Activated naive CD8-positive, alpha-beta T cell treated with anti-CD3 and anti-CD28 coated beads for 36 hours (primary cell): ENCODE measurements around the gene CLP1. TPM values are rescaled to one million over a fixed set of nuclear protein-coding genes. Genes with fewer than 3 reads are reported as not detected.

Experiments
- DNase-seq: peaks from one replicate; pipeline ENCODE4 v3.0.0; 2021
- H3K27ac Mint-ChIP-seq: one replicate; pipeline ENCODE4 v1.8.0; 2022; ENCODE audit warnings: mild to moderate bottlenecking, moderate library complexity, mixed read lengths
- H3K27me3 Mint-ChIP-seq: one replicate; pipeline ENCODE4 v1.8.0; 2022; ENCODE audit warnings: mild to moderate bottlenecking, mixed read lengths
- H3K36me3 Mint-ChIP-seq: one replicate; pipeline ENCODE4 v1.8.0; 2021; ENCODE audit warnings: mild to moderate bottlenecking, mixed read lengths
- H3K4me1 Mint-ChIP-seq: one replicate; pipeline ENCODE4 v1.8.0; 2021; ENCODE audit warnings: mixed read lengths
- H3K4me3 Mint-ChIP-seq: one replicate; pipeline ENCODE4 v1.8.0; 2022; ENCODE audit warnings: mild to moderate bottlenecking, moderate library complexity, mixed read lengths
- H3K9me3 Mint-ChIP-seq: one replicate; pipeline ENCODE4 v1.8.0; 2022; ENCODE audit warnings: mixed read lengths
- total RNA-seq, 2 experiments: library from RNA; stranded (reverse); gene quantifications; one replicate each; pipeline ENCODE4 v1.2.3, GENCODE V29; 2021

The CLP1 gene
- total RNA-seq, 2 experiments from 2014 or later: 22.0 to 22.2 TPM

- H3K4me1 Mint-ChIP-seq: peaks cover 10% of the 10 kb centered on the region
- no peak for DNase-seq
- H3K4me3 Mint-ChIP-seq: no peak overlapping the region
- no peaks in the 10 kb centered on the region for H3K9me3 Mint-ChIP-seq
- no peak overlapping the region for H3K27ac Mint-ChIP-seq
- H3K27me3 Mint-ChIP-seq: peaks cover 38% of the 10 kb centered on the region
- H3K36me3 Mint-ChIP-seq: no peaks in the 10 kb centered on the region
These were observed 22.3 kb upstream of the CLP1 start for GRCh38 chr11:57635246-57635645.

DNA sequence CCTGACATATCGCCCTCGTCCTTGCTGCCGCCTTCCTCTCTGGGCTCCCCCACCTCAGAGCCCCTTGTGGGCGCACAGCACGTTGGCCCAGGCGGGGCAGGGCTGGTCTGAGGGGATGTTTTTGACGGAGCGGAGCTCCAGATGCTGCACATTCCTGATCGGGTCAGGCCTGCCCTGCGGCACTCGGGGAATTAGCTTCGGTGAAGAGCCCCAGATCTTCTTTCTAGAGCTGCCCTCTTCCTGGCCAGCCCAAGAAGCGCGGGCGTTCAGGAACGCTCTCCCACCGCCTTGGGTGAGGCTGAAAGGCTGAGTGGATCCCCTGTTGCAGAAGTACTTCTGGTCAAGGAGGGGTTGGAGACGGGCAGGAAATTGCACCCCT, 19.9 kb upstream of the CLP1 start:
- Mint-ChIP-seq H3K4me1 (peaks cover 10% of the 10 kb centered on the region), H3K27me3 (peaks cover 36% of the 10 kb centered on the region), H3K27ac (peak overlapping the region; percentile 58), H3K4me3 (peak overlapping the region; percentile 85), H3K36me3 (no peaks in the 10 kb centered on the region), H3K9me3 (no peaks in the 10 kb centered on the region)
- DNase-seq: no peak

DNA sequence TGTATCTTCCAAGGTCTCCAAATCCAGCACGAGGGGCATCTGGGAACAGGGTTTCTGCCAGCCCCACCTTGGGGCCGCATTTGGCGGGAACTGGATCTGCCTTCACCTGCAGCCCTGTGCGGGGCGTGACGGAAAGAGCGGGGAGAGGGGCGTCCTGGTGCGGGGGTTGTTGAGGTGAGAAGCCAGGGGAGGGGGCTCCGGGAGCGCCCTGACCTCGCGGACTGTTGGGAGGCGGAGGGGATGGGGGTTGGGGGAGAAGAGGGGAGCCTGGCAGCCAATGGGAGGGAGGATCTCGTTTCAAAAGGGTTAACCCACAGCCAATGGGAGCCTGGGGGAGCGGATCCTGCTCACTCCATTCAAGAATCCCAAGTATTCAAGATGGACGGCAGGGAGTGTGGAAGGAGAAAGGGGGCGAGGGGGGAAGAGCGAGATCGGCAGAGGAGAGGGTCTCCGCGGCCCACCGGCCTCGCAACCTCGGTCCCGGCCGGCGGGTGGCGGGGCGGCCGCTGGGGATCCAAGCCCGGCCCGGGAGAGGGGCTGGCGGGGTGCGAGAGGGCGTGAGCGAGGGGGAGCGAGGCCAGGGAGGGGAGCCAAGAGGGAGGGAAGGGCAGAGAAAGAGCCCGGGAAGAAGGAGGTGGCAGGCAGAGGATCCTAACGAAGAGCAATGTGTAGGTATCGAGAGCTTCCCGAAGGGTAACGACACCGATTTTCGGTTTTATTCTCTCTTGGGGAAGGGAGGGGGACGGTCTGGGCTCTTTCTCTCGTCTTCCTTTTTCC, 19.4 kb upstream of the CLP1 start:
- Mint-ChIP-seq H3K27me3 (peaks cover 37% of the 10 kb centered on the region), H3K36me3 (no peaks in the 10 kb centered on the region), H3K27ac (peak overlapping the region; percentile 58), H3K4me1 (peaks cover 10% of the 10 kb centered on the region), H3K9me3 (no peaks in the 10 kb centered on the region), H3K4me3 (peak overlapping the region; percentile 85)
- no peak for DNase-seq

- Mint-ChIP-seq H3K9me3 (no peaks in the 10 kb centered on the region), H3K27ac (peak overlapping the region; percentile 21), H3K27me3 (peaks cover 40% of the 10 kb centered on the region), H3K36me3 (no peaks in the 10 kb centered on the region), H3K4me1 (peaks cover 10% of the 10 kb centered on the region), H3K4me3 (peak overlapping the region; percentile 85)
- DNase-seq: no peak
These were observed 18.7 kb upstream of the CLP1 start for GRCh38 chr11:57638811-57639320.

- peak overlapping the region; percentile 85 for H3K4me3 Mint-ChIP-seq
- H3K27me3 Mint-ChIP-seq: peaks cover 40% of the 10 kb centered on the region
- no peaks in the 10 kb centered on the region for H3K9me3 Mint-ChIP-seq
- peaks cover 10% of the 10 kb centered on the region for H3K4me1 Mint-ChIP-seq
- H3K36me3 Mint-ChIP-seq: no peaks in the 10 kb centered on the region
- no peak for DNase-seq
- H3K27ac Mint-ChIP-seq: no peak overlapping the region
These were observed 18.1 kb upstream of the CLP1 start for GRCh38 chr11:57639321-57640067.

- Mint-ChIP-seq H3K27ac (no peak overlapping the region), H3K4me1 (peaks cover 16% of the 10 kb centered on the region), H3K4me3 (peak overlapping the region; percentile 14), H3K27me3 (peaks cover 47% of the 10 kb centered on the region), H3K9me3 (no peaks in the 10 kb centered on the region), H3K36me3 (no peaks in the 10 kb centered on the region)
- DNase-seq: no peak
These were observed 17.3 kb upstream of the CLP1 start for GRCh38 chr11:57640068-57640800.

DNA sequence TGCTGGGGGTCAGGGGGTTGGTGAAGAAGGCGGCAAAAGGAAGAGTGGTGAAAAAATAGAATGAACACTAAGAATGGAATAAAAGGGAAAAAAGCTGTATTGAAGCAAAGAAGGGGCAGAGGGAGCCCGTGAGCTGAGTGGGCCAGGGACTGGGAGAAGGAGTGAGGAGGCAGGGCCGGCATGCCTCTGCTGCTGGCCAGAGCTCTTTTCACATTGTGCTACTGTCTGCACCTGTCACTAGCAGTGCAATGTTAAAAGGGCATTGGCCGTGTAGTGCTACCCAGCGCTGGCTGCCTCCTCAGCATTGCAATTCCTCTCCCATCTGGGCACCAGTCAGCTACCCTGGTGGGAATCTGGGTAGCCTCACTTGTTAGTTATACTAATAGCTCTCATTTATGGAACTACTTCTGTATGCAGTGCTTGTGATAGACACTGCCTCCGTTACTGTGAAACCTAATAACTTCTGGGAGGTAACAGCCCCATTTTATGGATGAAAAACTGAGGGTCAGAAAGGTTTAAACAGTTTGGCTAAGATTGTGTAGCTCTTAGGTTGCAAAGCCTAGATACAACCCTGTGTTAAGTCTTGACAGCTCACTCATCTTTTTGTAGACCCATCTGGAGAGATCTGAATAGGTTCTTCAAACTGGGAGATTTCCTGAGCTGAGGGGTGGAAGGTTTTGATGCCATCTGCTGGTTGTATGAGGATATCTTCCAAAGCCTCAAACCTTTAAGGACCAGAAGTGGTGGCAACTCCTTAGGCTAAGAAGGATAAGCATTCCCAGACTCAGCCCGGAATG, 16.4 kb upstream of the CLP1 start:
- H3K27me3 Mint-ChIP-seq: peaks cover 57% of the 10 kb centered on the region
- no peaks in the 10 kb centered on the region for H3K36me3 Mint-ChIP-seq
- H3K4me1 Mint-ChIP-seq: peaks cover 19% of the 10 kb centered on the region
- no peak overlapping the region for H3K4me3 Mint-ChIP-seq
- no peaks in the 10 kb centered on the region for H3K9me3 Mint-ChIP-seq
- no peak overlapping the region for H3K27ac Mint-ChIP-seq
- no peak for DNase-seq

- DNase-seq: no peak
- H3K4me3 Mint-ChIP-seq: no peak overlapping the region
- H3K4me1 Mint-ChIP-seq: peaks cover 38% of the 10 kb centered on the region
- H3K27ac Mint-ChIP-seq: no peak overlapping the region
- no peaks in the 10 kb centered on the region for H3K9me3 Mint-ChIP-seq
- H3K27me3 Mint-ChIP-seq: peaks cover 62% of the 10 kb centered on the region
- H3K36me3 Mint-ChIP-seq: no peaks in the 10 kb centered on the region
These were observed 13.8 kb upstream of the CLP1 start for GRCh38 chr11:57643802-57644201.

DNA sequence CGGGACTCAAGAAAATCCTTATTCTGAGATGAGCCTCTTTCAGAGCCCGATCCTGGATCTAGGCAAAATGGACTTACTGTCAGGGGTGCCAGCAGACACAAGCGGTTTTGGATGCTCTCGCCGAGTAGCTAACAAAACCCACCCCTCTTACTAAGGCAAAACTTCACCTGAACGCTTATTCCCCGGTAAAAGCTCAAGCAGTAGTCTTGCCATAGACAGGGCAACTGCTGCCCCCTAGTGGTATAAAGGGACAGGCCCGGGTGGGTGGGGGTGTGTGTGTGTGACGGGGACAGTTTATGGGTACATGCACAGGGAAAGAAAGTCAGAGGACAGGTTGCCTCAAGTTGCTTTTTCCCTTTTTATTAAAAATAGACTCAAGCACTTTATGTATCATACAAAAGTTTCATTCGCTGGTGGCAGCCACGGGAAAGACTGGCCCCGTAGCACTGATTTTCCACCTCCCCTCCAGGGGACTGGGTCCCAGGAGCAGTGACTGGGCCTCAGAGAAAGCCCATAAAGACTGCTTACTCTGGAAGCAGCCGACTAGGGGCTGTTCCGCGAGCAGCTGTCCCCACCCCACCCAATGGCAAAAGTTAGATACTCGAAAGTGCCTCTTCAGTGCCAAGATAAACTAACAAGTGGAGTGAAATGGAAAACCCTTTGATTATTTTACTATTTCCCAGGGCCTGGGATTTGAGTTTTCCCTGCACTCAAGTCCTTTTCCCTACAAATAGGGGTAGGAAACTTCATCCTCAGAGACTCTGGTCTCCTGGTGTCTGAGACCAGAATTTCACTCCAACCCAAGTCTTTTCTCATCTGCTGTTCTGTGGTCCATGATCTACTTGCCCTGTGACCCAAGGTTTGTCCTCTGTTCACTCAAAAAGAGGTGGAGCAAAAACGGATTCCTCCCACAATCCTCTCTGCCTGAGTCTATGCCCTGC, 12.5 kb upstream of the CLP1 start:
- H3K4me3 Mint-ChIP-seq: no peak overlapping the region
- peaks cover 59% of the 10 kb centered on the region for H3K27me3 Mint-ChIP-seq
- no peak overlapping the region for H3K27ac Mint-ChIP-seq

DNA sequence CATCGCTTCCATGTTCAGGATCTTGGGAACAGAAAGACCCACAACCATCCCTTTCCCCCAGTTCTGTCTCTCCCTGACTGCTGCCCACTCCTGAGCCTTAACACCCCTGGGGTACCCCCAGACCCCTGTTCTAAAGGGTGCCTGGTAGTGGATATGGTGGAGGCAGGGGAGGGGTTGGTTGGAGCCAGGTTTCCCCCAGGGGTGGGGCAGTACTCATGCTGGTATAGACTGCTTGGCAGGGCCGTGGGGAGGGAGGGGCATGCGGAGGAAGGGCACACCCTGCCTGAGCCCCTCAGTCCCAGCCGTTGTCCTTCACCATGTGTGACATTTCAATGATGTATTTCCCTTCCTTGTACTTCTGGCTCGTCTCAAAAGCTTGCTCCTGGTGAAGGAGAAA, 11.9 kb upstream of the CLP1 start:
- H3K27me3 Mint-ChIP-seq: peaks cover 59% of the 10 kb centered on the region
- H3K36me3 Mint-ChIP-seq: no peaks in the 10 kb centered on the region
- H3K27ac Mint-ChIP-seq: no peak overlapping the region
- H3K4me3 Mint-ChIP-seq: no peak overlapping the region
- no peaks in the 10 kb centered on the region for H3K9me3 Mint-ChIP-seq
- no peak for DNase-seq
- peaks cover 44% of the 10 kb centered on the region for H3K4me1 Mint-ChIP-seq

More for the DNA sequence above, 12.5 kb upstream of the CLP1 start:
- Mint-ChIP-seq H3K9me3 (no peaks in the 10 kb centered on the region), H3K36me3 (no peaks in the 10 kb centered on the region), H3K4me1 (peaks cover 43% of the 10 kb centered on the region)
- peak; percentile 83 for DNase-seq

DNA sequence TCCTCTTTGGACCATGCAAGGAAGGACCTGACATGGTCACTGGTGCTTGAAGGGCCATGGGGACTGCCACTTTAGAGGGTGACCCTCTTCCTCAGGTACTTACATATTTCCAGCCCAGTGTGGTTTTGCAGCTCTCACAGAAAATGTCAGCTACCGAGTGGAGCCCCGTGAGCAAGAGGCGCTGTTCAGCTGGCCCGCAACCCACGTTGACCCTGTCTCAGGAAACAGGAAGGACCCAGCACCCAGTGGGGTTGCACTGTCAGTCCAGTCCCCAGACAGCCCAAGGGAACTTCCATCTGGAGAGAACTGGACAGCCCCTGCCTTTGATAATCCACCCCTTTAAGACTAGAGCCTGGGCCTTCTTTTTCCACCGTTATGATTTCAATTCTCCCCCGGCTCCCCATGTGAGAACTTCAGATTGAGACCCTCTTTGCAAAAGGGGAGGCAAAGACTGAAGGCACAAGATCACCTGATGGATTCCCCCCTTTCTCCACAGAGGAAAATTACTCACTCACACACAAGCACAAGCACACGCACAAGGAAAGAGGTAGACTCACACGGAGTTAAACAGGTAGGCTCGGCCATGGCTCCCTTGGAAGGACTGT, 11.3 kb upstream of the CLP1 start:
- Mint-ChIP-seq H3K9me3 (no peaks in the 10 kb centered on the region), H3K4me1 (peaks cover 44% of the 10 kb centered on the region), H3K27me3 (peaks cover 59% of the 10 kb centered on the region), H3K4me3 (no peak overlapping the region), H3K36me3 (no peaks in the 10 kb centered on the region), H3K27ac (no peak overlapping the region)
- DNase-seq: no peak

DNA sequence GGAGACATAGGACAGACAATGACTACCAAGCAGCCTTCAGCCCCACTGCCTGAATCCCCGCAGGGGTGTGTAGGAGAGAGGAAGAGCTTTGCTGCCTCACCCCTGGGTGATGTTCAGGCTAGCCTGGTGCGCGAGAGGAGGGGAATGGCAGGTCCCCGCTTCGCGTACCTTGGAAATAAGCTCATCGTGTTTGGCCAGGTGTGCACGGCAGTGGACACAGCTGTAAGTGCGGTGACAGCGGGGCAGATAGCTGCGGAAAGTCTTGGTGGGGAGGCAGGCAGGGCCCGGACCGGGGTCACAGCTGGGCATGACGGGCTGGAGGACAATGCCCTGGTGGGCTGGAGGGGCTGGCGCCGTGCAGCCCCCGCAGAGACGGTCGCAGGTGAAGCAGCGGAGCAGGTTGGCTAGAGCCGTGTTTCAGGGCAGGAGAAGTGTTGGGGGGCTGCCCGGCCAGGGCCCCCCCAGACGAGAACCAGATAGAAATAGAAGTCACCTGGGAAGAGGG, 10.7 kb upstream of the CLP1 start:
- H3K27me3 Mint-ChIP-seq: peaks cover 59% of the 10 kb centered on the region
- no peaks in the 10 kb centered on the region for H3K36me3 Mint-ChIP-seq
- H3K9me3 Mint-ChIP-seq: no peaks in the 10 kb centered on the region
- no peak for DNase-seq
- H3K4me3 Mint-ChIP-seq: no peak overlapping the region
- H3K27ac Mint-ChIP-seq: no peak overlapping the region
- peaks cover 44% of the 10 kb centered on the region for H3K4me1 Mint-ChIP-seq

DNA sequence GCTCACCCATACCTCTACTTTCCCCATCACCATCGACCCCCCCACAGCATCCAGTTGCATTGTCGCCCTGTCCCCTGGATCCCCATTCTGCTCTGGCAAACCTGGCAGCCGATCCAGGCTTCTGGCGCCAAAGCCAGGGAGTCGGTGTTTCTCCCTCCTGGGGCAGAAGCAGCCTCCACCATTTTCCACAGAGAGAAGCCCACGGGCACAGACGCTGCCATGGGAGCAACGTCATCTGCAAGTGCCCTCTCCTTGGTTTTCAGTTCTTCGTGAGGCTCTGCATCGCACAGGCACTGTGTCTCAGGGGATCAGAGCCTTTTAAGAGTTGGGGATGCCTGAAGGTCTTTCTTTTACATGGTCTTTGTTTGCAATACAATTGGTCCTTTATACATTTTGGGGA, 10.2 kb upstream of the CLP1 start:
- Mint-ChIP-seq H3K36me3 (no peaks in the 10 kb centered on the region), H3K4me3 (no peak overlapping the region), H3K4me1 (peaks cover 44% of the 10 kb centered on the region), H3K9me3 (no peaks in the 10 kb centered on the region), H3K27me3 (peaks cover 59% of the 10 kb centered on the region), H3K27ac (no peak overlapping the region)
- DNase-seq: no peak
